H1 (cell line): ENCODE results near the gene VSNL1. TPM values are rescaled to one million over a fixed set of nuclear protein-coding genes. Genes with fewer than 3 reads are reported as not detected.

Experiments
- CTCF ChIA-PET: fragments of 300-600 bp; sonication (Branson Sonifier 250); formaldehyde crosslinking; loops from one replicate; lab custom pipeline; 2021; ENCODE audit not compliant: partially characterized antibody; lab: Charles Lee
- POLR2A ChIA-PET: fragments of 300-600 bp; sonication (Branson Sonifier 250); formaldehyde crosslinking; loops from one replicate; lab custom pipeline; 2021; ENCODE audit warnings: inconsistent platforms; ENCODE audit not compliant: partially characterized antibody; lab: Charles Lee
- DNase-seq, 2 experiments: peaks; one replicate each; pipeline versions ENCODE4 v3.0.0 to v3.0.0-alpha.2; 2010 to 2022; ENCODE audit warnings: low spot score in 2 of 2, low read depth in 1 of 2, mixed read lengths in 1 of 2
- FAIRE-seq: peaks from 2 replicates; lab custom pipeline; 2011; peaks lifted over from hg19 to GRCh38; lab: Jason Lieb, UNC
- H2AFZ ChIP-seq: 2 replicates; pipeline ENCODE4 v1.8.1; 2012; ENCODE audit warnings: low read length, inconsistent platforms
- H2AK5ac ChIP-seq: 2 replicates; pipeline ENCODE4 v1.6.1; 2013; ENCODE audit warnings: low read depth, low read length
- H2BK120ac ChIP-seq: replicated peaks from 2 replicates; pipeline ENCODE3; 2013; ENCODE audit warnings: low read depth, low read length, inconsistent platforms
- H2BK12ac ChIP-seq: 2 replicates; pipeline ENCODE4 v1.6.1; 2013; ENCODE audit warnings: low read depth, low read length
- H2BK15ac ChIP-seq: 2 replicates; pipeline ENCODE4 v1.6.1; 2013; ENCODE audit warnings: low read length
- H2BK20ac ChIP-seq: 2 replicates; pipeline ENCODE4 v1.6.1; 2013; ENCODE audit warnings: low read length
- H2BK5ac ChIP-seq: 2 replicates; pipeline ENCODE4 v1.6.1; 2013; ENCODE audit warnings: low read depth, low read length
- H3K14ac ChIP-seq: 2 replicates; pipeline ENCODE4 v1.6.1; 2013; ENCODE audit warnings: inconsistent platforms; ENCODE audit not compliant: insufficient read length
- H3K18ac ChIP-seq: 2 replicates; pipeline ENCODE4 v1.6.1; 2013; ENCODE audit warnings: low read length; ENCODE audit errors: extremely low read depth
- H3K23ac ChIP-seq: 2 replicates; pipeline ENCODE4 v1.6.1; 2013; ENCODE audit warnings: inconsistent platforms; ENCODE audit not compliant: insufficient read length
- H3K23me2 ChIP-seq: 2 replicates; pipeline ENCODE4 v1.6.1; 2013; ENCODE audit warnings: low read depth, low read length
- H3K27ac ChIP-seq: 2 replicates; pipeline ENCODE4 v1.6.1; 2011; ENCODE audit warnings: low read depth, low read length, inconsistent platforms
- H3K27me3 ChIP-seq, 4 experiments: replicated peaks in 1 of 4; 1 replicate in 1 of 4; 2 replicates in 3 of 4; pipeline versions ENCODE4 v1.6.1 to v1.8.1; 2011 to 2013; ENCODE audit warnings: low read length in 3 of 4, mild to moderate bottlenecking in 3 of 4, inconsistent platforms in 2 of 4, mixed read lengths in 2 of 4, moderate library complexity in 1 of 4; ENCODE audit not compliant: control insufficient read depth in 3 of 4, insufficient read depth in 3 of 4; ENCODE audit errors: extremely low read depth in 1 of 4
- H3K36me3 ChIP-seq, 4 experiments: 2 replicates each; pipeline versions ENCODE4 v1.6.1 to v1.8.1; 2011 to 2013; ENCODE audit warnings: mild to moderate bottlenecking in 4 of 4, low read length in 3 of 4, moderate library complexity in 2 of 4, control low read depth in 1 of 4, inconsistent platforms in 1 of 4; ENCODE audit not compliant: insufficient read depth in 4 of 4, control insufficient read depth in 2 of 4
- H3K4ac ChIP-seq: replicated peaks from 2 replicates; pipeline ENCODE3; 2013; ENCODE audit warnings: low read length, low read depth, mixed read lengths, inconsistent platforms; ENCODE audit not compliant: insufficient read length
- H3K4me1 ChIP-seq, 4 experiments: replicated peaks in 1 of 4; 1 replicate in 1 of 4; 2 replicates in 3 of 4; pipeline versions ENCODE4 v1.6.1 to v1.8.1; 2011 to 2013; ENCODE audit warnings: low read length in 3 of 4, inconsistent platforms in 2 of 4, mixed read lengths in 1 of 4; ENCODE audit not compliant: insufficient read depth in 4 of 4, control insufficient read depth in 3 of 4
- H3K4me2 ChIP-seq, 2 experiments: 2 replicates each; pipeline versions ENCODE4 v1.6.1 to v1.8.1; 2011 to 2013; ENCODE audit warnings: low read depth in 2 of 2, low read length in 2 of 2, control low read depth in 1 of 2, inconsistent platforms in 1 of 2, mild to moderate bottlenecking in 1 of 2; ENCODE audit not compliant: insufficient read depth in 1 of 2
- H3K4me3 ChIP-seq, 4 experiments: fragments of 200-600, 300-600 bp in 1 of 4; sonication (generic), shearing (Covaris generic), sonication (Bioruptor Twin) in 1 of 4; 2 replicates each; pipeline versions ENCODE4 v1.5.1 to v1.8.1; 2011 to 2016; ENCODE audit warnings: low read length in 4 of 4, low read depth in 3 of 4, control low read depth in 2 of 4, inconsistent platforms in 2 of 4, mild to moderate bottlenecking in 2 of 4, mixed read lengths in 1 of 4, moderate library complexity in 1 of 4; ENCODE audit not compliant: insufficient read depth in 2 of 4; ENCODE audit errors: extremely low read depth in 1 of 4
- H3K56ac ChIP-seq: replicated peaks from 2 replicates; pipeline ENCODE3; 2013; ENCODE audit warnings: low read depth, mild to moderate bottlenecking, mixed read lengths, low read length, inconsistent platforms; ENCODE audit not compliant: insufficient read length
- H3K79me1 ChIP-seq: 2 replicates; pipeline ENCODE4 v1.6.1; 2013; ENCODE audit warnings: low read depth, low read length, control low read depth
- H3K79me2 ChIP-seq, 2 experiments: 2 replicates each; pipeline versions ENCODE4 v1.6.1 to v1.8.1; 2012 to 2013; ENCODE audit warnings: low read length in 2 of 2, mild to moderate bottlenecking in 2 of 2, inconsistent platforms in 1 of 2; ENCODE audit not compliant: insufficient read depth in 2 of 2, control insufficient read depth in 1 of 2
- H3K9ac ChIP-seq, 4 experiments: replicated peaks in 1 of 4; 1 replicate in 1 of 4; 2 replicates in 3 of 4; pipeline versions ENCODE4 v1.6.1 to v1.8.1; 2011 to 2013; ENCODE audit warnings: low read depth in 3 of 4, low read length in 3 of 4, control low read depth in 2 of 4, mild to moderate bottlenecking in 2 of 4, moderate library complexity in 2 of 4, inconsistent platforms in 1 of 4; ENCODE audit errors: extremely low read depth in 1 of 4
- H3K9me3 ChIP-seq, 2 experiments: 2 replicates each; pipeline versions ENCODE4 v1.6.1 to v1.8.1; 2012 to 2013; ENCODE audit warnings: mild to moderate bottlenecking in 2 of 2, moderate library complexity in 2 of 2, control low read depth in 1 of 2, inconsistent platforms in 1 of 2, low read depth in 1 of 2, low read length in 1 of 2, mixed read lengths in 1 of 2; ENCODE audit not compliant: insufficient read depth in 2 of 2
- H4K20me1 ChIP-seq, 2 experiments: replicated peaks in 1 of 2; 2 replicates each; pipeline versions ENCODE3 to v1.8.1; 2011 to 2013; ENCODE audit warnings: inconsistent platforms in 2 of 2, low read length in 2 of 2, mild to moderate bottlenecking in 1 of 2; ENCODE audit not compliant: insufficient read depth in 2 of 2, control insufficient read depth in 1 of 2
- H4K5ac ChIP-seq: 2 replicates; pipeline ENCODE4 v1.6.1; 2013; ENCODE audit warnings: low read length, low read depth, mixed read lengths, inconsistent platforms; ENCODE audit not compliant: insufficient read length
- H4K8ac ChIP-seq: 2 replicates; pipeline ENCODE4 v1.8.0; 2013; ENCODE audit warnings: mild to moderate bottlenecking, moderate library complexity, low read length, inconsistent platforms; ENCODE audit not compliant: insufficient read depth; ENCODE audit errors: extremely low read depth
- H4K91ac ChIP-seq: replicated peaks from 2 replicates; pipeline ENCODE3; 2013; ENCODE audit warnings: low read length, mixed read lengths, inconsistent platforms; ENCODE audit not compliant: insufficient read length
- BACH1 ChIP-seq: IDR thresholded peaks from 2 replicates; pipeline ENCODE4 v1.6.1; 2012; ENCODE audit warnings: low read length, improper control_type of control experiment
- HDAC2 ChIP-seq, 2 experiments: fragments of 300-600 bp in 1 of 2; sonication (generic) in 1 of 2; IDR thresholded peaks; 2 replicates each; pipeline ENCODE4 v1.6.1; 2011 to 2012; ENCODE audit warnings: low read depth in 2 of 2, low read length in 2 of 2, mild to moderate bottlenecking in 2 of 2, moderate library complexity in 2 of 2, borderline replicate concordance in 1 of 2, inconsistent platforms in 1 of 2
- KDM1A ChIP-seq: fragments of 200-600, 300-600 bp; sonication (generic); IDR thresholded peaks from 2 replicates; pipeline ENCODE4 v1.7.1; 2016; ENCODE audit warnings: mild to moderate bottlenecking, low read length, borderline replicate concordance
- PHF8 ChIP-seq: fragments of 200-600 bp; sonication (generic); conservative IDR thresholded peaks from 2 replicates; pipeline ENCODE4 v1.7.1; 2012; ENCODE audit warnings: low read depth, mild to moderate bottlenecking, inconsistent platforms, low read length, moderate library complexity
- POLR2A ChIP-seq, 2 experiments: IDR thresholded peaks; 1 replicate in 1 of 2; 2 replicates in 1 of 2; pipeline ENCODE4 v1.6.1; 2011; ENCODE audit warnings: low read depth in 2 of 2, low read length in 2 of 2, mild to moderate bottlenecking in 2 of 2; ENCODE audit errors: control extremely low read depth in 1 of 2
- RFX5 ChIP-seq: IDR thresholded peaks from 2 replicates; pipeline ENCODE4 v1.6.1; 2011; ENCODE audit warnings: low read depth, low read length, improper control_type of control experiment, borderline replicate concordance
- SP1 ChIP-seq: IDR thresholded peaks from 2 replicates; pipeline ENCODE4 v1.6.1; 2011; ENCODE audit warnings: low read depth, low read length
- SP2 ChIP-seq: IDR thresholded peaks from 2 replicates; pipeline ENCODE4 v1.6.1; 2012; ENCODE audit warnings: mild to moderate bottlenecking, low read length, inconsistent platforms
- SUZ12 ChIP-seq: fragments of 200-600 bp; sonication (generic); IDR thresholded peaks from 2 replicates; pipeline ENCODE4 v1.6.1; 2012; ENCODE audit warnings: mild to moderate bottlenecking, inconsistent platforms, low read length, moderate library complexity, mixed read lengths
- WGBS, 2 experiments: shearing (Covaris generic) in 1 of 2; methylation state at CpG; one replicate each; pipeline versions ENCODE4 v1.1.6 to v1.1.7; 2013 to 2015; ENCODE audit warnings: low lambda C conversion rate in 2 of 2, mixed read lengths in 2 of 2, inconsistent platforms in 1 of 2, low coverage in 1 of 2, missing lambda C conversion rate in 1 of 2; ENCODE audit not compliant: insufficient replicate concordance in 2 of 2, insufficient coverage in 1 of 2, insufficient read length in 1 of 2; ENCODE audit errors: extremely low coverage in 1 of 2, missing lambda C conversion rate in 1 of 2; 5-methylcytosine and 5-hydroxymethylcytosine counted together
- polyA plus RNA-seq, 7 experiments: library from polyadenylated mRNA; depleted of rRNA in 3 of 7; stranded (reverse) in 5 of 7; unstranded in 2 of 7; fragments of >200 nt in 5 of 7; fragments of 200-250 nt in 2 of 7; gene quantifications; 1 replicate in 5 of 7; 2 replicates in 1 of 7; 4 replicates in 1 of 7; pipeline versions ENCODE4 v1.2.1 to v1.2.3, GENCODE V29; 2011 to 2013; ENCODE audit warnings: missing spikeins in 2 of 7, mixed read lengths in 2 of 7
- total RNA-seq: library from RNA; stranded (reverse); fragmentation: NEBNext Ultra II Directional; extraction: Animal tissue kit (Norgen Biotek cat#: 25700); gene quantifications from 2 replicates; pipeline ENCODE4 v1.2.1, GENCODE V29; 2021
- TF ChIP-seq, protein P1 (sequence below): IDR thresholded peaks from 2 replicates; pipeline ENCODE4 v1.6.1; 2012; ENCODE audit warnings: low read length, inconsistent platforms
- TF ChIP-seq, protein P2 (sequence below): IDR thresholded peaks from 2 replicates; pipeline ENCODE4 v1.6.1; 2011; ENCODE audit warnings: low read length, improper control_type of control experiment

VSNL1 gene
- total and polyA plus RNA-seq, 2 of the 8 experiments (the other 6 are each of a cell fraction or from before 2014, with no cell fraction given): 49.4 to 108 TPM

DNA sequence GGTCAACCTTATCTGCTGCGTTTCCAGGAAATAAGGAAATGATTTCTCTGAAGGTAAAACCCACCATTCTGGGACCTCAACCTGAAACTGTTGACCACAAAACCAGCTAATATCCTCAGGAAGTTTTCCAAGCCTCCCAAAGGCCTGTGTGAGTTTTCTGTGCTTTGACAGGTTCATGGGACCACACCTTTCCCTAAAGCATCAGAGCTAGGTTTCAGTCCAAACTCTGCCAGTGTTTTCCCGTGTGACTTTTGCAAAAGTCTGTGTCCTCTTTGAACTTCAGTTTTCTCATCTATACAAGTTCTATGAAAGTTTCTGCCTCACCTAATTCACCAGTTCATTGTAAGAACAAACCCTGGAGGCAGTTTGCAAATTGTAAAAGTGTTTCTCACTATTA is 39.8 kb downstream of the VSNL1 start:
- Histone ChIP-seq H4K20me1 (peaks cover 0 to 6% of the 10 kb centered on the region in 2 experiments), H2BK15ac (no peak overlapping the region), H2BK12ac (no peak overlapping the region), H3K23ac (no peak overlapping the region), H3K4me1 (peaks cover 0 to 21% (median 6%) of the 10 kb centered on the region in 4 experiments; a peak in 4 of 7 replicates), H2AK5ac (no peak overlapping the region), H3K4me3 (no peak overlapping the region), H3K27me3 (no peaks in the 10 kb centered on the region), H3K9ac (peak overlapping the region in 1 of 4 experiments; percentile 13; a peak in 1 of 7 replicates), H3K14ac (no peak overlapping the region), H4K5ac (no peak overlapping the region), H3K79me2 (peaks cover 5 to 86% of the 10 kb centered on the region in 2 experiments; a peak in 3 of 4 replicates), H3K27ac (no peak overlapping the region), H3K36me3 (no peaks in the 10 kb centered on the region; a peak in 1 of 8 replicates), H2BK5ac (no peak overlapping the region), H3K4ac (no peak overlapping the region), H3K23me2 (no peaks in the 10 kb centered on the region), H3K4me2 (no peak overlapping the region), H4K8ac (no peak overlapping the region), H2AFZ (no peak overlapping the region)
- whole genome bisulfite sequencing, 2 experiments: 98% methylated on average over 2 of the region's 2 CpGs; no CpG with 5 or more reads in 1 of the 2 experiments
- no peak for DNase-seq
- POLR2A ChIA-PET: interaction anchor here (1.4 kb wide), 1 partner anchor 18 kb away, joined by 3 read pairs; no protein-coding TSS in a partner anchor
- TF ChIP-seq, protein P1, sequence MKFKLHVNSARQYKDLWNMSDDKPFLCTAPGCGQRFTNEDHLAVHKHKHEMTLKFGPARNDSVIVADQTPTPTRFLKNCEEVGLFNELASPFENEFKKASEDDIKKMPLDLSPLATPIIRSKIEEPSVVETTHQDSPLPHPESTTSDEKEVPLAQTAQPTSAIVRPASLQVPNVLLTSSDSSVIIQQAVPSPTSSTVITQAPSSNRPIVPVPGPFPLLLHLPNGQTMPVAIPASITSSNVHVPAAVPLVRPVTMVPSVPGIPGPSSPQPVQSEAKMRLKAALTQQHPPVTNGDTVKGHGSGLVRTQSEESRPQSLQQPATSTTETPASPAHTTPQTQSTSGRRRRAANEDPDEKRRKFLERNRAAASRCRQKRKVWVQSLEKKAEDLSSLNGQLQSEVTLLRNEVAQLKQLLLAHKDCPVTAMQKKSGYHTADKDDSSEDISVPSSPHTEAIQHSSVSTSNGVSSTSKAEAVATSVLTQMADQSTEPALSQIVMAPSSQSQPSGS: no peak
- no peak for TF ChIP-seq SP1
- no peak for TF ChIP-seq SP2
- TF ChIP-seq HDAC2 (IDR thresholded peaks at IDR 0.05; ENCODE audit: borderline replicate concordance in 1 of 2, low read depth in 2 of 2, low read length in 2 of 2): no peak
- TF ChIP-seq RFX5: no peak
- TF ChIP-seq POLR2A (IDR thresholded peaks at IDR 0.05; ENCODE audit: control extremely low read depth in 1 of 2, low read depth in 2 of 2, low read length in 2 of 2): no peak
- no peak for TF ChIP-seq SUZ12
- TF ChIP-seq PHF8: no peak
- TF ChIP-seq KDM1A: no peak
- no peak for TF ChIP-seq BACH1
- TF ChIP-seq, protein P2, sequence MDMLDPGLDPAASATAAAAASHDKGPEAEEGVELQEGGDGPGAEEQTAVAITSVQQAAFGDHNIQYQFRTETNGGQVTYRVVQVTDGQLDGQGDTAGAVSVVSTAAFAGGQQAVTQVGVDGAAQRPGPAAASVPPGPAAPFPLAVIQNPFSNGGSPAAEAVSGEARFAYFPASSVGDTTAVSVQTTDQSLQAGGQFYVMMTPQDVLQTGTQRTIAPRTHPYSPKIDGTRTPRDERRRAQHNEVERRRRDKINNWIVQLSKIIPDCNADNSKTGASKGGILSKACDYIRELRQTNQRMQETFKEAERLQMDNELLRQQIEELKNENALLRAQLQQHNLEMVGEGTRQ: no peak
- TF ChIP-seq, all 59 proteins: peak for 0
- Histone ChIP-seq H3K9me3 (no peaks in the 10 kb centered on the region), H4K91ac (no peak overlapping the region), H3K79me1 (peaks cover 11% of the 10 kb centered on the region), H2BK20ac (no peak overlapping the region), H3K56ac (no peak overlapping the region), H2BK120ac (no peak overlapping the region), H3K18ac (no peak overlapping the region)
- no peak for FAIRE-seq
- CTCF ChIA-PET: interaction anchor here (0.5 to 2.0 kb wide), 7 partner anchors 12 to 833 kb away, joined by 3 to 8 read pairs (median 3); no protein-coding TSS in a partner anchor
